NOMO-1 treated with DMSO at 0.1 percent for 48 hours (cell line): Measurements from ENCODE around the gene S100A8.
"Not testable (repeated sequence)": the region's sequence is repeated elsewhere in the genome, so short reads cannot be mapped to it uniquely, and the experiment has no call there.

ENCODE experiments used
- DNase-seq: peaks from one replicate; lab custom pipeline; 2025; ENCODE audit not compliant: unreplicated experiment; lab: John Stamatoyannopoulos, UW

Gene S100A8

DNA sequence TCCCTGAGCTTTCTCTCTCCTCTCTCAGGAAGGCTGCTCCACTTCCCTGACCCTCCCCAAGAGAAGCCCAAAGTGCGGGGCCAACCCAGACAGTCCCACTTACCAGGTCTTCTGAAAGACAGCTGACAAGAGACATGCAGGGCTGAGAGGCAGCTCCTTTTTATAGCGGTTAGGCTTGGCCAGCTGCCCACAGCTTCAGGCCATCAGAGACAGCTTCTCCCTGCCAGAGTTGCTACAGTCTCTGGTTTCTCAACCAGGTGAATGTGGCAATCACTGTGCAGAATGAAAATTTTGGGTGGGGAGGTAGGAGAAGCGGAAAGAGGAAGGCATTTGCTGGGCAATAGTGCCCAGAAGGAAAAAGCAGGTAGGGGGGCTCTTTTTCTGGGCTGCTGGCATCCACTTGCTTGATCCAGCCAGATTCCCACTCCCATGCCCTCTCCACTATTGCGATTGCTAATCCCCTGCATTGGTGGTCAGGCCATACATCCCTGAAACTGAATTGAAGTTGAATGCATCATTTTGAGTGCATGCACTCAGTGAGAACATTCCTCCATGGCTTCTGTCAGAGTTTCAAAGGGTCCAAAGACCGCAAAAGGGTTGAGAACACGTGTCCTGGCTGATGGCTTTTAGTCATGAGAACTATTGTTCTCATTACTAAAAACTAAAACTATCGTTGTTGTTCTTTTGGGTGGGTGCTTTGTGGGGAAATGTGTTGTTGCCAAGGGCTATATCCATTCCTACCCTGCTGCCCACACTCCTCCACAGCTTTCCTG lies at the start of gene S100A8:
TSS of gene S100A8 (minus strand) at position 136 of the 773 bp plus-strand sequence. CDS start 538 bp downstream, outside the sequence.
- DNase-seq: peak; percentile 80

DNA sequence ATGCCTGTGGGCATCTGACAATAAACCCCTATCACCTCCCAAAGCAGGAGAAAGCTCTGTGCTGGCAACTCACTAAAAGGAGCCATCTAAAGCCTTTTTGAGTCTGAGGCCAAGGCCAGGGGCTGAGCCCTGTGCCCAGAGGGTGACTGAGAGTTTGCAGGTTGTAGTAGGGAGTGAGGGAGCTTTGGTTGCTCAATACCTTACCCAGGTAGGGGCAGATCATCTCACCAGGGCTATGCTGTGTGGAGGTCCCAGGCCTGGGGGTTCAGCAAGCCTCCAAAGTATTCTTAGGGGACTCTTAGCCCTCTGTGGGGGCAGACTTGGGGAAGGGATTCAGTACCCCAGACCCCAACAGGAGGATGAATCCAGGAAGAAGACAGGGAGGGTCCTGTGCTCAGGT lies 48.4 kb upstream of the S100A8 start:
- no peak for DNase-seq

DNA sequence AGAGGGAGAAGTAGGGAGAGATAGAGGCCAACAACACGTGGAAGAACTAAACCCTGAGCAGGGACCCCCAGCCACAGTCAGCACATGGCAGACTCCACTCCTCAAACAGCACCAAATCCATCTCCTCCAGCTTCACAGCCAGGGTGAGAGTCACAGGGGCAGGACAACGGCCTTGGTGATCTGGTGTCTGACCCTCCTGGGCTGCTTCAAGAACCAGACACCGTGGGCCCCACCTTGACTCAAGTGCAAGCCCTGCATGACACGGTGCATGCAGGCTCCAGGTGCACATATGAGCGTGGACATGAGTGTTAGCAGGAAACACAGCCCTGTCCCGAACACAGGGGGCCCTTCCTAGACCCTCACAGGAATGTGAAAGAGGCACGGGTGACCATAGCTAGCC lies 47.7 kb upstream of the S100A8 start:
- DNase-seq: no peak

DNA sequence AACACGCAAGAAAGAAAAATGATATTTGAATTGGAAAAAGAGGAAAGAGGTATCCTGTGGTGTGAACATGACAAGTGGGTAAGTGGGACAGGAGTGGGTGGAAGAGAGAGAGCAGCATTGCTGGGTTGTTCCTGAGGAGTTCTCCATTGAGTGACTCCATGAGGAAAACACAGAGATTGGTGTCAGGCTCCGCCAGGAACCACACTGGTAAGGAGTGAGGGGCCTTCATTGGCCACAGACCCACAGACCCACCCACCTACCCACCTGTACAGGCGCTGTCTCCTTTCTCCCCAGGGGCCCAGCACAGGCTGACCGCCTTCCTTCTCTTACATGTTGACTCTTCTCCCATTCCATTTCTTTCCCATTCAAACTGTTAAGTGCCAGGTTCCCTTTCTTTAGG lies 46.4 kb upstream of the S100A8 start:
- DNase-seq: no peak

DNA sequence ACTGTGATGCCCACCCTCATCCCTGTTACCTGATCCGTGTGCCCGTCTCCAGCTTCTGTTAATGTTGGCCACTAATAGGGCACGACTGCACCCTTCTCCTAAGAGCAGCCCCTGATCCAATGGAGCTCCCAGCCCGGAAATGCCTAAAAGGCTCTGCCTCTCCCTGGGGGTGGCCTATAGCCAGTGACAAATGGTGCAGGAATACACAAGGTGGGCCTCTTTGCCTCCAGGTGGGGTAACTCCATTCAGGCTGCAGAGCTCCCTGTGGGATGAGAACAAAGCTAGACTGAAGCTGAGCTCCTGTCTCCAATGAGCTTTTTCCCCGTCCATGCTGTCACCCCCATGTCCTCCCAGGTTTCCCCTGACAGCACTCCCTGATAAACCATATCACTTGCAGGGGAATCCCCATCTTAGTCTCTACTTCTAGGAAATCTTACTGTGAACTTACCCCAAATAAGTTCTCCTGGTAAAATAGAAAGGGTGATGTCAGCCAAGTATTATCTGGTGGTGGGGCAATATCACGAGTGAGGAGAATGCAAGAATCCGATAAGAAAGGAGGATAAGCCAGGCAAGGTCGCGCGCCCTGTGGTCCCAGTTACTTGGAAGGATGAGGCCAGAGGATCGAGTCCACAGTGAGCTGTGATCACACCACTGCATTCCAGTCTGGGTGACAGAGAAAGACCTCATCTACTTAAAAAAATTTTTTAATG lies 44.0 kb upstream of the S100A8 start:
- no peak for DNase-seq

DNA sequence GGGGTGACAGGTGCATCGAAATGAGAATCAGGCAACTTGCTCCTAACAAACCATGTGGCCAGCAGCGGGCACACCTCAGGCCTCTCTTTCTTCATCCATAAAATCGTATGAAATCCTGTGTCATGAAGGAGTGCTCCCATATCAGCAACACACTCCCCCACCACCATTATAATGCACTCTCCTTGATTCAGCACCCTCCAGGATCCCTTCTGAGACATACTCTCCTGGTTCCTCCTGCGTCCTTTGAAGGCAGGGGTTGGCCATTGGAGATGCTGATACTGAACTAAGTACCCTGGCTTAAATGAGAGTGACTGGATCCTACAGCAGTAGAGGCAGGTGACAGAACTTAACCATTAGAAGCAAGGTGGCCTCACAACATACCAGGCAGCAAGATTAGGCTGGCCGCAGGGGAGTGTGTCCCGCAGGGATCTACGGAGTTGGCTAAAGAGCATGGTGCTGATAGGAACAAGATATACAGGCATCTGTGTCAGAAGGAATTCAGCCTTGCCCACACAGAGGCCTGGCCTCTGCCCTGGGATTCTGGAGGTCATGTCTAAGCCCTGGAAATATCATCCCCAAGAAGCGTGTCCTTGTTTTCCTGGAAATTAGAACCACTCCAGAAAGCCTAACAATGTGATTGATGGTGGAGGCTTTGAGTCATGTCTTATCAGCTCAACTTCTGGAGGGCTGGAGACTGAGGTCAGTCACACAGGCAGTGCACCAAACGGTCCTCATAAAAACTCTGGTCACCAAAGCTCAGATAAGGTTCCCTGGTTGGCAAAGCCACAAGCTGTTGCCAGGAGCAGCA lies 42.2 kb upstream of the S100A8 start:
- DNase-seq: no peak

DNA sequence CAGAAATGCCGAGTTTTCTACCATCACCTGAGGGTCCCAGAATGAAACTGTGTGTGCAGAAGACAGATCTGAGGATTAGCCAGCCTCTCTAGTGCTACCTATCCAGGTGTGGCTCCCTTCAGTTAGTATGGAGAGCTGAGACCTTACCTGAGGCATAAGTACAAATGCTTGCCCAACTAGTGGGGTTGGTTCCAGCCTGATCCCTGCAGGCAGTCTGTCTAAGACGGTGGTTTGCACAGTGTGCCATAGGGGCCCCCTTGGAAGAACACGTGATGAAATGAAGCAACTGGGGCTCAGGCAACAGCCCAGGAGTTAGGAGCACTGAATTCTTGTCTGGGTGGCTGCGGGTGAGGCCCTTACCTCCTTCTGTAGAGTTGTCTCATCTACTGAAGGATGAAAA lies 41.1 kb upstream of the S100A8 start:
- no peak for DNase-seq

DNA sequence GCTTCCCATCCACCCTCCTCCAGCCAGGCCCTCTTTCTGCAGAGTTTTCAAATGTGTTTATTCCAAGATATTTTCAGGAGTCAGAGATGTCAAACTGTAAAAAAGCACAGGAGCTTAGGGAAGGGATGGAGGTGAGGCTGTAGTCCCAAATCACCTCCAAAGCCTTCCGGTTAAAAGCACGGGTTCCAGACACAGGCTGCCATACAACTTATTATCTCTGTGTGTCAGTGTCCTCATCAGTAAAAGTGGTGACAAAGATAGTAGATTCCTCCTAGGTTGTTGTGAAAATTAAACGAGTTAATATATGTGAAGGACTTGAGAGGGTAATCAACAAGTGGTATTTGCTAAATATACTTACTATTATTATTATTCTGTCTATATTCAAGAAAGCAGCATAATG lies 40.6 kb upstream of the S100A8 start:
- DNase-seq: no peak

DNA sequence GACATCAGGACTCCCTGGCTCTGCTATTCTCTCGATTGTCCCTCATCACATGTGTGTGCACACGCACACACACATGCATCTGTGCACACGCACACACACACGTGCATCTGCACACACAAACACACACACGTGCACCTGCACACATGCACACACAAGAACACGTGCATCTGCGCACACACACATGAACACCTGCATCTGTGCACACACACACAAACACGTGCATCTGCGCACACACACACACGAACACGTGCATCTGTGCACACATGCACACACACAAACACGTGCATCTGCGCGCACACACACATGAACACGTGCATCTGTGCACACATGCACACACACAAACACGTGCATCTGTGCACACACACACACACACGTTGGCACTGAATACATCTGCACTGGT lies 40.1 kb upstream of the S100A8 start:
- DNase-seq: no peak

DNA sequence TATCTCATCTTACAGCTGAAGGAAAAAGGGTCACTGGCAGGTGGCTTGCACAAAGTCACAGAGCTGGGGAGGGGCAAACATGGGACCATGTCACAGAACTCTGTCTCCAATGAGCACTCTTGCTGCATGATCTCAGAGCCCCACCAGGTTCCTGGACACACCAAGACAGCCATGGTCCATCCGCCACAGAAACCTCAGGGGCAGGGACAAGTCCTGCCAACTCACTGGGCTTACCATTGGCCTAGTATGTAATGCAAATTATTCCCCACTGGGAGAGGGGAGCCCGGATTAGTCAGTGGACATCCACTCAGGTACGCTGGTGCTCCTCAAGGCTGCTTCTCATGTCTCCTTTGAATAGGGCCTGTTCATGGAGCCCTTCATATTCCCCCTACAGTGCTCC lies 39.7 kb upstream of the S100A8 start:
- no peak for DNase-seq

DNA sequence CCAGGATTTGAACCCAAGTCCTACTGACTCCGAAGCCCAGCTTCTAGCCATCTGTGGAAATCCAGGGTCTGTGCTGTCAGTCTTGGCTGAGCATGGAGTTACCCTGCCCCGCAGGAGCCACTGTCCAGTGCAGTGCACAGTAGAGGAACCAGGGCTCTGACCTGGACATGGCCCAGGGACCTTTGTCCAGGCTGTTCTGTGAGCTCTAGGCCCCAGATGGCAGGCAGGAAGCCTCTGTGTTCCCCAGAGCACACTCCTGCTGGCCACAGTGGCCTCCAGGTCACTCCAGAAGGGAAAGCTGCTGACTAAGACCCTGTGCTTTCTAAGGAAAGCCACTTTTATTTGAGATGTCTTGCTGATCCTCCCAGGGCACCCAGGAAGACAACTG lies 39.3 kb upstream of the S100A8 start:
- no peak for DNase-seq

DNA sequence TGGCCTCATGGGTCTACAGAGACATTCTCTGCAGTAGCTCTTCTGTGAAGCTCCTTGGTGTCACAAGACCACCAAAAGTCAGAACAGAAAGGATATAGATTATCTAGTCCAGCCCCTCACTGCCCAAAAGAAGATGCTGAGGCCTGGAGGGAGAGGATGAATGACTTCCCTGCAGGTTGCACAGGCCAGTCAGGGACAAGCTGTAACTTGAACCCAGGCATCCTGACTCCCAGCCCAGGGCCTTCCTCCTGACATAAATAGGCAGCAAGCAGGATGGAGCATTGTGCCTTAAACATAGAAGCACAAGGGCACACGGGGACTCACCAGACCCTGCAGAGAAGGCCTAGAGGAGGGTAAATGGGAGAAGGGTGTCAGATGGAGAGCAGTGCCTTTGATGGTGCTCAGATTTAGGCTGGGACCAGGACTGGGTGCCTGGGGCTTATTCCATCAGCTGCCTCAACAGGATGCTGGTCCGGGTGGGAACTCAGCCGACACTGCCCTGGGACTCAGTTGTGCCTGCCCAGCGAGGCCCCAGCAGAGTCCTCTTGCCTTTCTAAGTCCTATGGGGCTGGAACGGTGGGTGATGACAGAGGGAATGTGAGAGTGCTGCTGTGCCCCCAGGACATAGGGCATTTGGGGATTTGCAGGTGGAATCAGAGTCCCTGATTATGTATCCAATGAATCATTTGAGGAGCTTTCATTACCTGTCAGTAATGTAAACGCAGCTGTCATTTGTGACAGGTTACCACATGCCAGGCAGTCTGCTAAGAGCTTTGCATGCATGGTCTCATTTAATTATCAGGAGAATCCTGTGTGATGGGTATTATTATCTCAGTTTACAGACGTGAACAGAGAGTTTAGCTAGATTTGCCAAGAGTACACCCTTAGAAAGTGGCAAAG lies 38.6 kb upstream of the S100A8 start:
- DNase-seq: no peak

DNA sequence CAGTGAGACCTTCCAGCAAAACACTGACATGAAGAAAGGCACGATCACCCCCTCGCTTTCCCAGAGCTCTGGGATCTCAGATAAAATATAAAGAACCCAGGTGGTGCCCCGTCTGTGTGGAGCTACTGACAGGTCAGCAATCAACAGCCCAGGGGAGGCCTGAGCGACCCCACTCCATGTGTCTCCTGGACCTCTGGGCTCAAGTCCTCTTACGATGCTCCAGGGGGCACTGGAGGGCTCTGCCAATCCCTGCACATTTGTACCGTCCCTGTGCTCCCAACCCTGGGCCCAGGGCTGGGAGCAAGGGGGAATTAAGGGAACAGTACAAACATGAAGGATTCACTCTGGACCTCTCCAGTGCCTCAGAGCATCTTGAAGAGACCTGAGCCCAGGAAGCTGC lies 37.9 kb upstream of the S100A8 start:
- no peak for DNase-seq

DNA sequence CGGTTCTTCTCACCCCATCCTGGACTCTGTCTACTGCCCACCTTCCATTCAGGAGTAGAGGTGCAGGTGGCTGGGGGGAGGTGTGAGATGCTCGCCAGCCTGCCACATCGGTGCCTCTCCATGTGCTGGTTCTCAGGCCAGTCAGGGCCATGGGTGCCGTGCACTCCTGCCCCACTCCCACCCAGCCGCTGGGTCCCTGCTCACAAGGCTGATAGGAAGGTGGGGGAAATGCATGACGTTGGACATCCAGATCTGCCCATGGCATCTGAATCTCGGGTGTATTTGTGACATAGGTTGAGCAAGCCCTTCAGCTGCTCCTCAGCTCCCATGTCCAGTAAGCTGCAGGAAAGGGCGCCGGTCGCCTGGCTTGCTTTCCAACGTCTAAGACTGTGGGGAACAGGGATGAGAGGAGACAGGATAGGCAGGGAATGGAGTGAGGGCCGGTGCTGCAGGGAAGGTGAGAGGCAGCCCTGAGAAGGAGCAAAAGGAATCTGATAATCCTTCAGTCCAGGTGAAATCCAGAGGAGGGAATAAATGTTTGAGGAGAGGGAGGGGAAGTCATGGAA lies 37.3 kb upstream of the S100A8 start:
- DNase-seq: no peak

DNA sequence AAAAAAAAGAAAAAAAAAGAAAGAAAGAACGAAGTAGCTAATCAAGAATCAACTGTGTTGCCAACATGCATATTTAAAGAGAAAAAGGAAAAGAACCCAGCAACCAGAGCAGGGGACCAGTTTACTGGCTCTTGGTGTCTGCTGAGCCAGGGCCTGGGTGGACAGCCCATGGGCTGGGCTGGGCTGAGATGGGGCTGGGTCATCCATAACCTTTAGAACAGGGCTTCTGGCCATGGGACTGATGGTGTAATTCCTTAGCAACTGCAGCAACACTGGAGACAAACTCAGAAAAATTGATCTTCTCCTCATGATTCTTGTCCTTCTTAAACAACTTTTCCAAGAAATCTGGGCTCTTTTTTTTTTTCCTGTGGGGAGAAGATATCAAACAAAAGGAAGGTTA lies 35.9 kb upstream of the S100A8 start:
- no peak for DNase-seq

DNA sequence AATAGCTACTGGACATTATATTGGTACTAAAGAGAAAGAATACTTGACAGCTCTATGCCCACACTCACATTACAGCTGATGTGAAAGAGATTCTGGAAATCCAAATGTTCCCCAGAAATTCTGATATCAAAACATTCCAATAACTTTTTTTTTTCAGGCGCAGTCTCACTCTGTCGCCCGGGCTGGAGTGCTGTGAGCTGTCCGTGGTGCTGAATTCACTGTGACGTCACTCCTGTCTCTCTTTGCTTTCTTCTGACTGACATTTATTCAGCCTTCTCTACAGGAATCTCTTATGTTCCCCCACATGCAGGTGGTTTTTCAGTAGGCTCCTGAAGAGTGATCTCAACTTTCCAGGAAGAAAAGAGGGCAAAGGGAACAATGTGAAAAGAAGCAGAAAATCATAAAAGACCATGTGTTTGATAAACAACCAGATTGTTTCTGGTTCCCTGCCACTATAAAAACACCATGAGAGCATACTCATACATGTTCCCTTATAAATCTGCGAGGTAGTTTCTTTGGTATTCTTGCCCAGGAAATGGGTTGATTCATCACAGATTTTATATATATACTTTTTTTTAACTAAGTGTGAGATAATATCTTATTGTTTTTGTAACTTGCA lies 31.7 kb upstream of the S100A8 start:
- peak; percentile 50 for DNase-seq

DNA sequence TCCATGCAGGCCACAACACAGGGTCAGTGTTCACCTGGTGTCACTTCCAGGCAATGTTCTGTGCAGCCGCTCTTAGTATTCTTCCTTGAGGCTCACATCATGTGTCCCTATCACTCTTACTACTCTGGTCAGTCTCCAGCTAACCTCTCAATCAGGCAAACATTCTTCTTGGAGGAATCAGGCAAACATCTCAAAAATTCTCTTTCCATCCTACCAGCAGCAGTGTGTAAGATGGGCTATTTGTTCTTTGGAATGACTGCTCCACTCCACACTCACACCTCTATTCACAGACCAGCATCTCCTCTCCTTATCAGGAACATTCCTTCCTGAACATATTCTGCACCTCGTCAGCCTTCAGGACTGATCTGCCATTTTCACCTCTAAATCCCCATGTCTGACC lies 29.4 kb upstream of the S100A8 start:
- DNase-seq: no peak

DNA sequence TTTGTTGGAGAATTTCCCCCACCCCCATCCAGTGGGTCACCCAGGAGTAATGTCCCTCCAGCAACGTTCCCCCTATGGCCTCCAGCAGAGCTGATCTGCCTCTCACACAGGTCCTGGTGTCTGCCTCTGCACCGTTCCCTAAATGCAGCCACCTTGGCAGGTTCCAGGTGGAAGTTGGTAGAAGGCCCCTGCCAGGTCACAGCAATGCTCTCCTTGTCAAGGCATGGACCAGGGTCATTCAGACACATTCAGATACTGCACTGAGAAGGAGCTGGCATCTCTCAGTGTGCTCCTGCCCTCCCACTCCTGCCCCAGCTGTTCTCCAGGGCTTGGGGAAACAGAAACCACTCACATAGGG lies 28.5 kb upstream of the S100A8 start:
- DNase-seq: not testable (repeated sequence)

DNA sequence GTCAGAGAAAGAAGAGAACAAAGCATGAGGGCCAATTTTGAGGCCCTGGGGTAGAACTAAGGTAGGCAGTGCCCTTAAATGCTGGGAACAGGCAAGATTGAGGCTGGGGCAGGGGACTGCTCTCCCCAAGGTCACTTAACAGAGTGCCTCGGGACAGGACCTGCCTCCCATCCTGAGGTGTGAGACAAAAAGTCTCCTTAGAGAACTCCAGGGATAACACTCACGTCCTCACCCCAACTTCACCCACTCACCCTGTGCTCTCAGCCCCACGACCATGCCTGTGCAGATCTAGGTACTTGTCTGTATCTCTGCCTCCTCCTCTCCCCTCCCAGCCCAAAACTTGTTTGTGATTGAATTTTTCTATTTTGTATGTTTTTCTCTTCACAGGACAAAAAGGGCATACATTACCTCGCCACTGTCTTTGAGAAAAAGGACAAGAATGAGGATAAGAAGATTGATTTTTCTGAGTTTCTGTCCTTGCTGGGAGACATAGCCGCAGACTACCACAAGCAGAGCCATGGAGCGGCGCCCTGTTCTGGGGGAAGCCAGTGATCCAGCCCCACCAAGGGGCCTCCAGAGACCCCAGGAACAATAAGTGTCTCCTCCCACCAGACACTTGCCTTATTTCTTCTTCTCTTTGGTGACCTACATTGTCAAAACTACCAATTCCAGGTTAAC lies 28.0 kb upstream of the S100A8 start:
- not testable (repeated sequence) for DNase-seq
